Keratinocyte (primary cell): Measurements from ENCODE around the gene RNF152.

Experiments used
- CTCF ChIP-seq, 3 experiments: IDR thresholded peaks in 1 of 3; conservative IDR thresholded peaks in 1 of 3; optimal IDR thresholded peaks in 1 of 3; 2 replicates in 2 of 3; 3 replicates in 1 of 3; pipeline versions ENCODE3 to v1.5.1; 2011; ENCODE audit warnings: low read length in 3 of 3, mild to moderate bottlenecking in 3 of 3, moderate library complexity in 2 of 3, control low read depth in 1 of 3, inconsistent platforms in 1 of 3; ENCODE audit not compliant: insufficient read depth in 2 of 3; ENCODE audit errors: extremely low read depth in 1 of 3
- EZH2 ChIP-seq: IDR thresholded peaks from one replicate; pipeline ENCODE4 v1.6.1; 2012; ENCODE audit warnings: inconsistent platforms, mild to moderate bottlenecking, low read length, moderate library complexity

- TF ChIP-seq CTCF (optimal IDR thresholded peaks at IDR 0.05 in 1 of 3, IDR thresholded peaks at IDR 0.05 in 1 of 3, conservative IDR thresholded peaks at IDR 0.05 in 1 of 3; ENCODE audit: extremely low read depth in 1 of 3, insufficient read depth in 2 of 3, low read length in 3 of 3), result no peak
- TF ChIP-seq EZH2, result no peak
Measured at GRCh38 chr18:61865466-61866175, 27.2 kb downstream of the RNF152 start.
